ENCODE measurements around the gene RABEP1.

The RABEP1 gene

DNA sequence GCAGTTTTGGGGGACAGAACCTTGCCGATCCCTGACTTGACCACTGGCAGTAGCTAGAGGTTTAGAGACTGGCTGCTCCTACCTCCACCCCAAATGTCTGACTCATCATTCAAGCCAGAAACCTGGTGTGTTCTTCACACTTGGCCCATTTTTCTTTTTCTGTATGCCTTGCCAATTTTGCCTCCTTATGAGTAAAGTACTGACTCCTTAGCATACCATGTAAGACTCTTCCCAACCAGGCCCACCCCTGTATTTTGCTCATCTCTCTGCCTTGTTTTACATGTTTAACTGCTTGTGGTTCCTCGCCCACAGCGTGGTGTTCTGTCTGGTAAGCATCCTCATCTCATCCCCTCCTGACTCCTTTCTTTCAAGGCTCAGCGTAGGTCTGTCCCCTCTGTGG is 99.5 kb downstream of the RABEP1 start:
- no peak overlapping the region for H2BK120ac ChIP-seq (ENCODE audit: low read depth, low read length)
- no peak overlapping the region for H3K23ac ChIP-seq (ENCODE audit: low read length)
- no peak overlapping the region for H3K9ac ChIP-seq (ENCODE audit: low read length)
- no peaks in the 10 kb centered on the region for H3K79me1 ChIP-seq (ENCODE audit: low read length)
- H4K8ac ChIP-seq (ENCODE audit: low read depth, low read length) = no peak overlapping the region
- peaks cover 30% of the 10 kb centered on the region for H3K36me3 ChIP-seq (ENCODE audit: control insufficient read depth, insufficient read depth, low read length)
- no peak overlapping the region for H3K4me2 ChIP-seq (ENCODE audit: low read length)
- H2BK15ac ChIP-seq (replicated peaks; ENCODE audit: low read depth) = no peak overlapping the region
- DNase-seq = no peak
- no peak overlapping the region for H3K56ac ChIP-seq (ENCODE audit: low read length)
- WGBS (ENCODE audit: extremely low coverage, insufficient coverage, low lambda C conversion rate) = no CpG with 5 or more reads among the region's 4 CpGs
- H2BK5ac ChIP-seq (ENCODE audit: low read length) = no peak overlapping the region
- H3K18ac ChIP-seq (ENCODE audit: low read length) = no peak overlapping the region
- H3K27me3 ChIP-seq (ENCODE audit: insufficient read depth, low read length, poor library complexity) = no peaks in the 10 kb centered on the region
- no peak overlapping the region for H3K27ac ChIP-seq (ENCODE audit: low read depth, low read length)
- no peak overlapping the region for H3K4me3 ChIP-seq (ENCODE audit: low read length)
- no peaks in the 10 kb centered on the region for H3K4me1 ChIP-seq (ENCODE audit: control insufficient read depth, low read depth, low read length)
- H4K5ac ChIP-seq (ENCODE audit: low read length) = no peak overlapping the region
- H3K79me2 ChIP-seq (ENCODE audit: control insufficient read depth, insufficient read depth, low read length) = no peaks in the 10 kb centered on the region
- H3K4ac ChIP-seq (ENCODE audit: low read depth, low read length) = no peak overlapping the region
- no peak overlapping the region for H2AK5ac ChIP-seq (ENCODE audit: low read length)

DNA sequence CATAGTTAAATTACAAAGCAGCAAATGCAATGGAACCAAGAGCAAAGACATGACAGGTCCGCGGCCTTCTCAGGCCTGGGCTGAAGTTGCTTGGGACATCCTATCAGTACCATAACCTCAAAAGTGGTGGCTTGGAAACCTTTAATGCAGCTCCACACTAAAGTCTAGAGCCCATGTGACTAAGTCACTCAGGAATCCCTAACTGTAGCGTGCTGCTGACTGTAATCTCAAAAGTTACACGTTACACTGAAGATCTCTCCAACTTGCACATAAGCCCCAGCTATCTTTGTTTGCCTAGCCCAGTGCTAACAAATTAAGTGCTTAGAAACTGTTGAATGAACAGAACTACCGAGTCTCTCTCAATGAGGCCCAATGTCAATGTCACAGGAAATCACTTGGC is 109.6 kb downstream of the RABEP1 start:
- no peak overlapping the region for H3K23ac ChIP-seq (ENCODE audit: low read length)
- WGBS (ENCODE audit: extremely low coverage, insufficient coverage, low lambda C conversion rate) = no CpG with 5 or more reads among the region's 5 CpGs

DNA sequence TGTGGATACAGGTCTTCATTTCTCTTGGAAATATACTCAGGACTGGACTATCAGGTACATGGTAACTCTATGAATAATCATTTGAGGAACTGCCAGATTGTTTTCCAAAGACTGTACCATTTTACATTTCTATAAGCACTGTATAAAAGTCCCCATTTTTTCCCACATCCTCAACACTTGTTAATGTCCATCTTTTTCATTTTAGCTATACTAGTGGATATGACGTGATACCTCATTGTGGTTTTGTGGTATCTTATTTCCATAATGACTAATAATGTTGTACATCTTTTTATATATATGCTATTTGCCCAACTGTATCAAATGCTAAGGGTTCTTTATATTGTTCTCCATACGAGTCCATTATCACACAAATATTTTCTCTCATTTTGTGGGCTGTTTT is 114.5 kb downstream of the RABEP1 start:
- no peak overlapping the region for H3K23ac ChIP-seq (ENCODE audit: low read length)
- H3K4me1 ChIP-seq (ENCODE audit: control insufficient read depth, low read depth, low read length) = no peaks in the 10 kb centered on the region
- no peak overlapping the region for H3K9ac ChIP-seq (ENCODE audit: low read length)
- H3K27me3 ChIP-seq (ENCODE audit: insufficient read depth, low read length, poor library complexity) = no peaks in the 10 kb centered on the region
- no peak overlapping the region for H2BK120ac ChIP-seq (ENCODE audit: low read depth, low read length)
- no CpG with 5 or more reads among the region's 2 CpGs for WGBS (ENCODE audit: extremely low coverage, insufficient coverage, low lambda C conversion rate)
- H2AK5ac ChIP-seq (ENCODE audit: low read length) = no peak overlapping the region
- H2BK5ac ChIP-seq (ENCODE audit: low read length) = no peak overlapping the region
- no peak overlapping the region for H4K5ac ChIP-seq (ENCODE audit: low read length)
- H3K4me2 ChIP-seq (ENCODE audit: low read length) = no peak overlapping the region
- no peaks in the 10 kb centered on the region for H3K79me2 ChIP-seq (ENCODE audit: control insufficient read depth, insufficient read depth, low read length)
- no peak for DNase-seq
- H4K8ac ChIP-seq (ENCODE audit: low read depth, low read length) = no peak overlapping the region
- H3K79me1 ChIP-seq (ENCODE audit: low read length) = no peaks in the 10 kb centered on the region
- H3K56ac ChIP-seq (ENCODE audit: low read length) = no peak overlapping the region
- peaks cover 15% of the 10 kb centered on the region for H3K36me3 ChIP-seq (ENCODE audit: control insufficient read depth, insufficient read depth, low read length)
- H2BK15ac ChIP-seq (replicated peaks; ENCODE audit: low read depth) = no peak overlapping the region
- no peak overlapping the region for H3K18ac ChIP-seq (ENCODE audit: low read length)
- no peak overlapping the region for H3K27ac ChIP-seq (ENCODE audit: low read depth, low read length)
- no peak overlapping the region for H3K4me3 ChIP-seq (ENCODE audit: low read length)
- H3K4ac ChIP-seq (ENCODE audit: low read depth, low read length) = no peak overlapping the region

More for the DNA sequence above, 109.6 kb downstream of the RABEP1 start:
- H3K27me3 ChIP-seq (ENCODE audit: insufficient read depth, low read length, poor library complexity) = no peaks in the 10 kb centered on the region
- H3K4me2 ChIP-seq (ENCODE audit: low read length) = no peak overlapping the region
- no peak for DNase-seq
- no peak overlapping the region for H3K27ac ChIP-seq (ENCODE audit: low read depth, low read length)
- H3K9ac ChIP-seq (ENCODE audit: low read length) = no peak overlapping the region
- H3K36me3 ChIP-seq (ENCODE audit: control insufficient read depth, insufficient read depth, low read length) = peaks cover 20% of the 10 kb centered on the region
- no peak overlapping the region for H3K4me3 ChIP-seq (ENCODE audit: low read length)
- no peaks in the 10 kb centered on the region for H3K79me2 ChIP-seq (ENCODE audit: control insufficient read depth, insufficient read depth, low read length)
- no peak overlapping the region for H2AK5ac ChIP-seq (ENCODE audit: low read length)
- H4K8ac ChIP-seq (ENCODE audit: low read depth, low read length) = no peak overlapping the region
- no peak overlapping the region for H2BK15ac ChIP-seq (replicated peaks; ENCODE audit: low read depth)
- H3K4me1 ChIP-seq (ENCODE audit: control insufficient read depth, low read depth, low read length) = no peaks in the 10 kb centered on the region
- no peak overlapping the region for H4K5ac ChIP-seq (ENCODE audit: low read length)
- H3K4ac ChIP-seq (ENCODE audit: low read depth, low read length) = no peak overlapping the region
- H3K56ac ChIP-seq (ENCODE audit: low read length) = no peak overlapping the region
- no peaks in the 10 kb centered on the region for H3K79me1 ChIP-seq (ENCODE audit: low read length)
- no peak overlapping the region for H2BK120ac ChIP-seq (ENCODE audit: low read depth, low read length)
- H2BK5ac ChIP-seq (ENCODE audit: low read length) = no peak overlapping the region
- H3K18ac ChIP-seq (ENCODE audit: low read length) = no peak overlapping the region

DNA sequence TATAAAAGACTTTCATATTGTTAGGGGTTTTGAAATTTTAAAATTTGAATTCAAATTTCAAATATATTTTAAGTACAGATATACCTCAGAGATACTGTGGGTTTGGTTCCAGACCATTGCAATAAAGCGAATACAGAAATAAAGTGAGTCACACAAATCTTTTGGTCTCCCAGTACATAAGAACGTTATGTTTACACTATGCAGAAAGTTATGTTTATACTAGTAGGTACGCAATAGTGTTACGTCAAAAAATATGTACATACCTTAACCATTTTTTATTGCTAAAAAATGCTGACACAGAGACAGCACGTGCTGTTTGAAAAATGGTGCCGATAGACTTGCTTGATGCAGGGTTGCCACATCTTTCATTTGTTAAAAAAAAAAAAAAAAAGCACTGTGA is 117.7 kb downstream of the RABEP1 start:
- Histone ChIP-seq H2BK120ac (ENCODE audit: low read depth, low read length) (no peak overlapping the region), H3K9ac (ENCODE audit: low read length) (no peak overlapping the region), H3K36me3 (ENCODE audit: control insufficient read depth, insufficient read depth, low read length) (peaks cover 8% of the 10 kb centered on the region), H3K79me2 (ENCODE audit: control insufficient read depth, insufficient read depth, low read length) (no peaks in the 10 kb centered on the region), H3K4me3 (ENCODE audit: low read length) (no peak overlapping the region), H3K23ac (ENCODE audit: low read length) (no peak overlapping the region), H3K4me2 (ENCODE audit: low read length) (no peak overlapping the region), H3K79me1 (ENCODE audit: low read length) (no peaks in the 10 kb centered on the region), H4K5ac (ENCODE audit: low read length) (no peak overlapping the region), H4K8ac (ENCODE audit: low read depth, low read length) (no peak overlapping the region), H2AK5ac (ENCODE audit: low read length) (no peak overlapping the region), H3K18ac (ENCODE audit: low read length) (no peak overlapping the region), H2BK5ac (ENCODE audit: low read length) (no peak overlapping the region), H3K4ac (ENCODE audit: low read depth, low read length) (no peak overlapping the region), H3K56ac (ENCODE audit: low read length) (no peak overlapping the region), H3K27ac (ENCODE audit: low read depth, low read length) (no peak overlapping the region), H3K4me1 (ENCODE audit: control insufficient read depth, low read depth, low read length) (no peaks in the 10 kb centered on the region), H2BK15ac (replicated peaks; ENCODE audit: low read depth) (no peak overlapping the region), H3K27me3 (ENCODE audit: insufficient read depth, low read length, poor library complexity) (no peaks in the 10 kb centered on the region)
- no CpG with 5 or more reads among the region's 6 CpGs for WGBS (ENCODE audit: extremely low coverage, insufficient coverage, low lambda C conversion rate)
- DNase-seq = no peak

DNA sequence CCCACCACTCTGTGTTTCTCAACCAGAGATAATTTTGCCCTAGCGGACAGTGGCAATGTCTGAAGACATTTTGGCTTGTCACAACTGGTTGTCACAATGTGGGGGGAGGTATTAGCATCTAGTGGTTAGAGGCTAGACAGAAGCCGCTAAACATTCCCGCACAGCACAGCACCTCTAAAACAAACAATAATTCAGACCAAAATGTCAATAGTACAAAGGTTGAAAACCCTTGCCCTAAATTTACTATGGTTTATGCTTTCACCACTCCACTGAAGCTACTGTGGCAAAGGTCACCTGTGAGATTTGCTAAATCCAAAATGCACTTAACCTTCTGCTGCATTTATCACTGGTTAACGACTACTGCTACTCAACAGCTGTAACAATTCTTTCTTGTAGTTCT is 123.3 kb downstream of the RABEP1 start:
- no peak overlapping the region for H3K4me3 ChIP-seq (ENCODE audit: low read length)
- 100% methylated on average over 1 of the region's 4 CpGs for WGBS (ENCODE audit: extremely low coverage, insufficient coverage, low lambda C conversion rate)
- peaks cover 24% of the 10 kb centered on the region for H3K36me3 ChIP-seq (ENCODE audit: control insufficient read depth, insufficient read depth, low read length)
- no peak overlapping the region for H3K18ac ChIP-seq (ENCODE audit: low read length)
- no peaks in the 10 kb centered on the region for H3K4me1 ChIP-seq (ENCODE audit: control insufficient read depth, low read depth, low read length)
- no peak overlapping the region for H4K8ac ChIP-seq (ENCODE audit: low read depth, low read length)
- H3K9ac ChIP-seq (ENCODE audit: low read length) = no peak overlapping the region
- no peak overlapping the region for H3K4me2 ChIP-seq (ENCODE audit: low read length)
- no peak overlapping the region for H2BK120ac ChIP-seq (ENCODE audit: low read depth, low read length)
- no peak overlapping the region for H2BK5ac ChIP-seq (ENCODE audit: low read length)
- H3K56ac ChIP-seq (ENCODE audit: low read length) = no peak overlapping the region
- H3K4ac ChIP-seq (ENCODE audit: low read depth, low read length) = no peak overlapping the region
- no peak overlapping the region for H2BK15ac ChIP-seq (replicated peaks; ENCODE audit: low read depth)
- peaks cover 6% of the 10 kb centered on the region for H3K79me1 ChIP-seq (ENCODE audit: low read length)
- H4K5ac ChIP-seq (ENCODE audit: low read length) = no peak overlapping the region
- H3K79me2 ChIP-seq (ENCODE audit: control insufficient read depth, insufficient read depth, low read length) = no peaks in the 10 kb centered on the region
- H3K23ac ChIP-seq (ENCODE audit: low read length) = no peak overlapping the region
- H3K27ac ChIP-seq (ENCODE audit: low read depth, low read length) = no peak overlapping the region
- DNase-seq = no peak
- no peaks in the 10 kb centered on the region for H3K27me3 ChIP-seq (ENCODE audit: insufficient read depth, low read length, poor library complexity)
- H2AK5ac ChIP-seq (ENCODE audit: low read length) = no peak overlapping the region

DNA sequence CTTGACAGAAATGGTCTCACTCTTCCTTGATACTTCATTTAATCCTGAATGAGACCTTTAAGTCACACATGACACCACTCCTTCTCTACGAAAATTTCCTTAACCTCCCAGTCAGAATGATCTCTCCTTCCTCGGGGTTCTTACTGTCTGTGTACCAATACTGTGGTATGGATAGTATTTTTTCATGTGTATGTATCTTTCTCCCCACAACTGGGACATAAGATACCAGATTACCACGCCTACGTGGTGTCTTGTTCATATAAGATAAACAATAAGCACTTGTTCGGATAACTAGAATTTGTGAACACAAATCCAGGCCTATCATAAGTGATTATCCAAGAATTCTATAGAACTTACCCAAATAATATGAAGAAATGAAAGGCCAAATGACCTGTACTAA is 126.1 kb downstream of the RABEP1 start:
- Histone ChIP-seq H4K5ac (ENCODE audit: low read length) (no peak overlapping the region), H3K27ac (ENCODE audit: low read depth, low read length) (no peak overlapping the region), H3K4me1 (ENCODE audit: control insufficient read depth, low read depth, low read length) (no peaks in the 10 kb centered on the region), H3K23ac (ENCODE audit: low read length) (no peak overlapping the region), H3K27me3 (ENCODE audit: insufficient read depth, low read length, poor library complexity) (no peaks in the 10 kb centered on the region), H3K4ac (ENCODE audit: low read depth, low read length) (no peak overlapping the region), H3K79me1 (ENCODE audit: low read length) (peaks cover 8% of the 10 kb centered on the region), H2AK5ac (ENCODE audit: low read length) (no peak overlapping the region), H3K18ac (ENCODE audit: low read length) (no peak overlapping the region), H2BK5ac (ENCODE audit: low read length) (no peak overlapping the region), H3K9ac (ENCODE audit: low read length) (no peak overlapping the region), H4K8ac (ENCODE audit: low read depth, low read length) (no peak overlapping the region), H3K56ac (ENCODE audit: low read length) (no peak overlapping the region), H2BK15ac (replicated peaks; ENCODE audit: low read depth) (no peak overlapping the region), H3K36me3 (ENCODE audit: control insufficient read depth, insufficient read depth, low read length) (peaks cover 24% of the 10 kb centered on the region), H3K4me2 (ENCODE audit: low read length) (no peak overlapping the region), H3K4me3 (ENCODE audit: low read length) (no peak overlapping the region), H3K79me2 (ENCODE audit: control insufficient read depth, insufficient read depth, low read length) (peaks cover 2% of the 10 kb centered on the region), H2BK120ac (ENCODE audit: low read depth, low read length) (no peak overlapping the region)
- DNase-seq = no peak
- no CpG with 5 or more reads among the region's 5 CpGs for WGBS (ENCODE audit: extremely low coverage, insufficient coverage, low lambda C conversion rate)
